ENCODE data around the gene BOD1.

Gene BOD1

GRCh38 chr5:173615884-173616576 is 420 bp downstream of the BOD1 start:
- peaks cover 6% of the 10 kb centered on the region for H3K36me3 ChIP-seq (ENCODE audit: control insufficient read depth, insufficient read depth, low read length)
- H3K27me3 ChIP-seq (ENCODE audit: control insufficient read depth, insufficient read depth, low read length, poor library complexity, severe bottlenecking) = no peaks in the 10 kb centered on the region
- H3K27ac ChIP-seq (ENCODE audit: insufficient read depth, low read depth, low read length, poor library complexity, severe bottlenecking) = peak overlapping the region; percentile 95
- peaks cover 27% of the 10 kb centered on the region for H3K4me1 ChIP-seq (ENCODE audit: control insufficient read depth, insufficient read depth, low read length)
- H3K4me3 ChIP-seq (ENCODE audit: insufficient read depth, low read depth, low read length) = peak overlapping the region; percentile 99
- WGBS, 2 experiments = 0% methylated on average over 55 of the region's 55 CpGs
- H3K9me3 ChIP-seq (ENCODE audit: control insufficient read depth, low read length) = no peaks in the 10 kb centered on the region

- Histone ChIP-seq H3K27ac (ENCODE audit: insufficient read depth, low read depth, low read length, poor library complexity, severe bottlenecking) (no peak overlapping the region), H3K27me3 (ENCODE audit: control insufficient read depth, insufficient read depth, low read length, poor library complexity, severe bottlenecking) (no peaks in the 10 kb centered on the region), H3K4me1 (ENCODE audit: control insufficient read depth, insufficient read depth, low read length) (peaks cover 27% of the 10 kb centered on the region), H3K9me3 (ENCODE audit: control insufficient read depth, low read length) (no peaks in the 10 kb centered on the region), H3K36me3 (ENCODE audit: control insufficient read depth, insufficient read depth, low read length) (peaks cover 6% of the 10 kb centered on the region), H3K4me3 (ENCODE audit: insufficient read depth, low read depth, low read length) (peak overlapping the region; percentile 99)
- WGBS, 2 experiments = 78% methylated on average over 7 of the region's 7 CpGs
Observed at GRCh38 chr5:173614591-173614990, 1.9 kb downstream of the BOD1 start.

GRCh38 chr5:173613433-173614159 is 2.9 kb downstream of the BOD1 start:
- Histone ChIP-seq H3K27ac (ENCODE audit: insufficient read depth, low read depth, low read length, poor library complexity, severe bottlenecking) (no peak overlapping the region), H3K4me3 (ENCODE audit: insufficient read depth, low read depth, low read length) (no peak overlapping the region), H3K9me3 (ENCODE audit: control insufficient read depth, low read length) (no peaks in the 10 kb centered on the region), H3K36me3 (ENCODE audit: control insufficient read depth, insufficient read depth, low read length) (peaks cover 12% of the 10 kb centered on the region), H3K4me1 (ENCODE audit: control insufficient read depth, insufficient read depth, low read length) (peaks cover 27% of the 10 kb centered on the region), H3K27me3 (ENCODE audit: control insufficient read depth, insufficient read depth, low read length, poor library complexity, severe bottlenecking) (no peaks in the 10 kb centered on the region)
- WGBS, 2 experiments = 92 to 93% methylated on average over 8 of the region's 8 CpGs

- WGBS, 2 experiments = 94% methylated on average over 3 of the region's 3 CpGs
- no peaks in the 10 kb centered on the region for H3K27me3 ChIP-seq (ENCODE audit: control insufficient read depth, insufficient read depth, low read length, poor library complexity, severe bottlenecking)
- H3K4me1 ChIP-seq (ENCODE audit: control insufficient read depth, insufficient read depth, low read length) = peaks cover 27% of the 10 kb centered on the region
- no peak overlapping the region for H3K4me3 ChIP-seq (ENCODE audit: insufficient read depth, low read depth, low read length)
- H3K9me3 ChIP-seq (ENCODE audit: control insufficient read depth, low read length) = no peaks in the 10 kb centered on the region
- H3K36me3 ChIP-seq (ENCODE audit: control insufficient read depth, insufficient read depth, low read length) = peaks cover 19% of the 10 kb centered on the region
- no peak overlapping the region for H3K27ac ChIP-seq (ENCODE audit: insufficient read depth, low read depth, low read length, poor library complexity, severe bottlenecking)
Observed at GRCh38 chr5:173612948-173613347, 3.5 kb downstream of the BOD1 start.

GRCh38 chr5:173611706-173612105 is 4.7 kb downstream of the BOD1 start:
- no peaks in the 10 kb centered on the region for H3K9me3 ChIP-seq (ENCODE audit: control insufficient read depth, low read length)
- peaks cover 22% of the 10 kb centered on the region for H3K4me1 ChIP-seq (ENCODE audit: control insufficient read depth, insufficient read depth, low read length)
- peaks cover 29% of the 10 kb centered on the region for H3K36me3 ChIP-seq (ENCODE audit: control insufficient read depth, insufficient read depth, low read length)
- H3K27me3 ChIP-seq (ENCODE audit: control insufficient read depth, insufficient read depth, low read length, poor library complexity, severe bottlenecking) = no peaks in the 10 kb centered on the region
- H3K27ac ChIP-seq (ENCODE audit: insufficient read depth, low read depth, low read length, poor library complexity, severe bottlenecking) = no peak overlapping the region
- H3K4me3 ChIP-seq (ENCODE audit: insufficient read depth, low read depth, low read length) = no peak overlapping the region
- 91 to 97% methylated on average over 4 of the region's 4 CpGs for WGBS, 2 experiments

GRCh38 chr5:173604141-173604540 is 12.3 kb downstream of the BOD1 start:
- WGBS, 2 experiments = 88 to 100% methylated on average over 1 of the region's 1 CpG
- Histone ChIP-seq H3K4me1 (ENCODE audit: control insufficient read depth, insufficient read depth, low read length) (no peaks in the 10 kb centered on the region), H3K27me3 (ENCODE audit: control insufficient read depth, insufficient read depth, low read length, poor library complexity, severe bottlenecking) (no peaks in the 10 kb centered on the region), H3K27ac (ENCODE audit: insufficient read depth, low read depth, low read length, poor library complexity, severe bottlenecking) (no peak overlapping the region), H3K36me3 (ENCODE audit: control insufficient read depth, insufficient read depth, low read length) (peaks cover 32% of the 10 kb centered on the region), H3K4me3 (ENCODE audit: insufficient read depth, low read depth, low read length) (no peak overlapping the region), H3K9me3 (ENCODE audit: control insufficient read depth, low read length) (no peaks in the 10 kb centered on the region)

- H3K4me1 ChIP-seq (ENCODE audit: control insufficient read depth, insufficient read depth, low read length) = no peaks in the 10 kb centered on the region
- peaks cover 20% of the 10 kb centered on the region for H3K36me3 ChIP-seq (ENCODE audit: control insufficient read depth, insufficient read depth, low read length)
- H3K27ac ChIP-seq (ENCODE audit: insufficient read depth, low read depth, low read length, poor library complexity, severe bottlenecking) = no peak overlapping the region
- no peaks in the 10 kb centered on the region for H3K9me3 ChIP-seq (ENCODE audit: control insufficient read depth, low read length)
- WGBS, 2 experiments = 91 to 98% methylated on average over 4 to 6 of the region's 6 CpGs
- H3K27me3 ChIP-seq (ENCODE audit: control insufficient read depth, insufficient read depth, low read length, poor library complexity, severe bottlenecking) = no peaks in the 10 kb centered on the region
- H3K4me3 ChIP-seq (ENCODE audit: insufficient read depth, low read depth, low read length) = no peak overlapping the region
Observed at GRCh38 chr5:173602423-173602822, 14.0 kb downstream of the BOD1 start.

- Histone ChIP-seq H3K27ac (ENCODE audit: insufficient read depth, low read depth, low read length, poor library complexity, severe bottlenecking) (no peak overlapping the region), H3K27me3 (ENCODE audit: control insufficient read depth, insufficient read depth, low read length, poor library complexity, severe bottlenecking) (no peaks in the 10 kb centered on the region), H3K9me3 (ENCODE audit: control insufficient read depth, low read length) (no peaks in the 10 kb centered on the region), H3K4me3 (ENCODE audit: insufficient read depth, low read depth, low read length) (no peak overlapping the region), H3K4me1 (ENCODE audit: control insufficient read depth, insufficient read depth, low read length) (no peaks in the 10 kb centered on the region), H3K36me3 (ENCODE audit: control insufficient read depth, insufficient read depth, low read length) (no peaks in the 10 kb centered on the region)
- WGBS, 2 experiments = 94 to 97% methylated on average over 4 of the region's 4 CpGs
Observed at GRCh38 chr5:173598686-173599085, 17.8 kb downstream of the BOD1 start.

GRCh38 chr5:173597304-173597703 is 19.1 kb downstream of the BOD1 start:
- Histone ChIP-seq H3K27ac (ENCODE audit: insufficient read depth, low read depth, low read length, poor library complexity, severe bottlenecking) (no peak overlapping the region), H3K4me1 (ENCODE audit: control insufficient read depth, insufficient read depth, low read length) (no peaks in the 10 kb centered on the region), H3K36me3 (ENCODE audit: control insufficient read depth, insufficient read depth, low read length) (no peaks in the 10 kb centered on the region), H3K9me3 (ENCODE audit: control insufficient read depth, low read length) (peaks cover 8% of the 10 kb centered on the region), H3K4me3 (ENCODE audit: insufficient read depth, low read depth, low read length) (no peak overlapping the region), H3K27me3 (ENCODE audit: control insufficient read depth, insufficient read depth, low read length, poor library complexity, severe bottlenecking) (no peaks in the 10 kb centered on the region)
- WGBS, 2 experiments = 86 to 89% methylated on average over 1 of the region's 1 CpG

- no peaks in the 10 kb centered on the region for H3K27me3 ChIP-seq (ENCODE audit: control insufficient read depth, insufficient read depth, low read length, poor library complexity, severe bottlenecking)
- no peak overlapping the region for H3K4me3 ChIP-seq (ENCODE audit: insufficient read depth, low read depth, low read length)
- H3K27ac ChIP-seq (ENCODE audit: insufficient read depth, low read depth, low read length, poor library complexity, severe bottlenecking) = no peak overlapping the region
- H3K4me1 ChIP-seq (ENCODE audit: control insufficient read depth, insufficient read depth, low read length) = no peaks in the 10 kb centered on the region
- H3K9me3 ChIP-seq (ENCODE audit: control insufficient read depth, low read length) = peaks cover 9% of the 10 kb centered on the region
- no peaks in the 10 kb centered on the region for H3K36me3 ChIP-seq (ENCODE audit: control insufficient read depth, insufficient read depth, low read length)
- 93 to 94% methylated on average over 3 of the region's 3 CpGs for WGBS, 2 experiments
Observed at GRCh38 chr5:173595841-173596240, 20.6 kb downstream of the BOD1 start.

Measured in ectodermal cell (in vitro differentiated cells).